ENCODE measurements around the gene MLC1. TPM values are rescaled to one million over a fixed set of nuclear protein-coding genes. Genes with fewer than 3 reads are reported as not detected.

The MLC1 gene
- total RNA-seq, 1 donor from 2014 or later: 2.3 TPM

DNA sequence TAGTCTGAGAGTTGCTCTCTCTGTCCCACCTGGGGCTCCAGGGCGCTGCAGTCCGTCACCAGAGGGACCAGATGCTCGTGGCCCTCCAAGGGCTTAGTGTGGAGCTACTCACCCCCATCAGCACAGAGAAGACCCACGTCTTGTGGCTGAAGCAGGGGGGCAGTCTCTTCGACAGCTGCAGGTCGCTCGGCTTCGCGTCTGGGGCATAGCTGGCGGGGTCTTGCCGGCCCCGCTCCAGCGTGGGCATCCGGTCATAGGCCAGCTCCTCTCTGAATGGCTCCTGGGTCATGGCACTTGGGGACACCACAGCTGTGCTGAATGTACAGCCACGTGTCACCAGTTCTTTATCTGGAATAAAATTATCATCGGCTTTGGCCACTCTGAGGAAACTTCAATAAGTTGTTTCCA, 608 bp downstream of the MLC1 start:
- Histone ChIP-seq H3K27ac (no peak overlapping the region), H3K4me1 (peaks cover 8% of the 10 kb centered on the region), H3K27me3 (peaks cover 8% of the 10 kb centered on the region), H3K4me3 (no peak overlapping the region), H3K9me3 (no peaks in the 10 kb centered on the region), H3K36me3 (no peaks in the 10 kb centered on the region)
- ATAC-seq: no peak
- no peak for DNase-seq
- intact Hi-C loops (cut with DNase I): no loop called here
- TF ChIP-seq, protein P1, sequence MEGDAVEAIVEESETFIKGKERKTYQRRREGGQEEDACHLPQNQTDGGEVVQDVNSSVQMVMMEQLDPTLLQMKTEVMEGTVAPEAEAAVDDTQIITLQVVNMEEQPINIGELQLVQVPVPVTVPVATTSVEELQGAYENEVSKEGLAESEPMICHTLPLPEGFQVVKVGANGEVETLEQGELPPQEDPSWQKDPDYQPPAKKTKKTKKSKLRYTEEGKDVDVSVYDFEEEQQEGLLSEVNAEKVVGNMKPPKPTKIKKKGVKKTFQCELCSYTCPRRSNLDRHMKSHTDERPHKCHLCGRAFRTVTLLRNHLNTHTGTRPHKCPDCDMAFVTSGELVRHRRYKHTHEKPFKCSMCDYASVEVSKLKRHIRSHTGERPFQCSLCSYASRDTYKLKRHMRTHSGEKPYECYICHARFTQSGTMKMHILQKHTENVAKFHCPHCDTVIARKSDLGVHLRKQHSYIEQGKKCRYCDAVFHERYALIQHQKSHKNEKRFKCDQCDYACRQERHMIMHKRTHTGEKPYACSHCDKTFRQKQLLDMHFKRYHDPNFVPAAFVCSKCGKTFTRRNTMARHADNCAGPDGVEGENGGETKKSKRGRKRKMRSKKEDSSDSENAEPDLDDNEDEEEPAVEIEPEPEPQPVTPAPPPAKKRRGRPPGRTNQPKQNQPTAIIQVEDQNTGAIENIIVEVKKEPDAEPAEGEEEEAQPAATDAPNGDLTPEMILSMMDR (IDR thresholded peaks at IDR 0.05): no peak

DNA sequence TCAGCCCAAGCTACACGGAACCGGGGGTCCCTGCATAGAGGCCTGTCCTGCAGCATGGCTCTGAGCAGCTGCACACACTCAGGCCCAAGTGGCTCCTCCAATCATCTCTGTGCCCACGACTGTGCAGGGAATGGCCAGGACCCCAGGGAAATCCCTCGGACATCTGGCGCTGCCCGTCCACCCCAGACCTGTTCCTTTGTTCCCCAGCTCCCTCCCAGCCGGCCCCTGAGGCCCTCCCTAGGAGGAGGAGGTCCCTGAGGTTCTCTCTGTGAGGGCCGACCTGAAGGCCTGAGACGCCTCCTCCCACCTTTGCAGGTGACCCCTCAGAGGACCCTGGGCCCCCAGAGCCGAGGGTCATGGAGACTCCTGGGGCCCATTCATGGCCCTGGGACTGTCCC, 1.1 kb downstream of the MLC1 start:
- Histone ChIP-seq H3K4me1 (peaks cover 8% of the 10 kb centered on the region), H3K9me3 (no peaks in the 10 kb centered on the region), H3K27me3 (peaks cover 8% of the 10 kb centered on the region), H3K36me3 (no peaks in the 10 kb centered on the region), H3K27ac (no peak overlapping the region), H3K4me3 (no peak overlapping the region)
- DNase-seq (no peak), ATAC-seq (no peak)
- TF ChIP-seq, protein P1 (IDR thresholded peaks at IDR 0.05): no peak
- intact Hi-C loops (cut with DNase I): no loop called here

DNA sequence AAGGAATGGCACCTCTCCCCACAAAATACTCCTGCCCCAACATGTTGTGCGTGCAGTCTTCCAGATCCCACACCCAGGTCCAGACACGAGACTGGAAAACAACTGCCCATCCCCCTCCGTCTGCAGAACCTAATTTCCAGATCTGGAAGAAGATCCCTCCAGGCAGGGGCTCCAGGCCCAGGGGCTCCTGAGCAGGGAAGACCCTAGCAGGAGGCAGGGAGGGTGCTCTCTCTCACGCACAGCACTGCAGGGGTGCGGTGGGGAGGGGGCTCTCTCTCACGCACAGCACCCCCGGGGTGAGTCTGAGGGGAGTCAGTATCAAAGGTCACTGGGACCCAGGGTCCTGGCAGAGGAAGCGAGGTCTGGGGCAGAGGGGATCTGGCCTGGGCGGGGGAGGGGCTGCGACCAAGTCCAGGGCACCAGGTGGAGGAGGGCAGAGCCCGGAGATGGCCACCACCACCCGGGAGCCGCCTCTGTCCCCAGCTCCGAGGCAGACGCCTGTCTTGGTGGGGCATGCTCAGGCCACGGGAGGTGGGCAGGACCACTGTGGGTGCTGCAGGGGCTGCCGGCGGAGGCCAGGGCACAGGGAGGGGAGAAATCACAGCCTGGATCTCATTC, 1.7 kb downstream of the MLC1 start:
- TF ChIP-seq, protein P1 (IDR thresholded peaks at IDR 0.05): no peak

DNA sequence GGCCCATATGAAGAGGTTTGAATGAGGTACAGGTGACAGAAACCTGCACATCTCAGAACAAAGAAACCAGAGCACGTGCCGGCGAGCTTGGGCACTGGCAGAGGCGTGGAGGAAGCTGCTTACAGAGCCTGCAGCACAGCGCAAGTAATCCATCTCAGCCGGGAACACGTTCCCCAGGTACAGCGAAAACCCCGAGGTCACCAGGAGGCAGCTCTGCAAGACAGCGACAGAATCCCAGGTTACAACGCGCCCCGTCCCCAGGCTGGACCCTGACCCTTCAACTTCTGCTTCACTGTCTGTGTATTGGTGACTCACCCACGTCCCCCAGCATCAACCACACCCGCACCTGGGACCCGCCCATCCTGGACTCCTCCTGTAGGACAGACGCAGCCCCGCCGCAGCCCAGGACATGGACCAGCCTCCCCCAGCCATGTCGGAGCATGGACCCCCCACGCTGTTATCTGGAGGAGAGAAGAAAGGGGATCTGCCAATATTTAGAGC, 2.2 kb downstream of the MLC1 start:
- ATAC-seq (no peak), DNase-seq (no peak)
- Histone ChIP-seq H3K27me3 (peaks cover 6% of the 10 kb centered on the region), H3K36me3 (no peaks in the 10 kb centered on the region), H3K4me1 (peaks cover 8% of the 10 kb centered on the region), H3K27ac (no peak overlapping the region), H3K4me3 (no peak overlapping the region), H3K9me3 (no peaks in the 10 kb centered on the region)
- intact Hi-C loops (cut with DNase I): no loop called here
- TF ChIP-seq, protein P1 (IDR thresholded peaks at IDR 0.05): no peak

More for the DNA sequence above, 1.7 kb downstream of the MLC1 start:
- Histone ChIP-seq H3K4me3 (no peak overlapping the region), H3K27me3 (peaks cover 8% of the 10 kb centered on the region), H3K27ac (no peak overlapping the region), H3K9me3 (no peaks in the 10 kb centered on the region), H3K4me1 (peaks cover 8% of the 10 kb centered on the region), H3K36me3 (no peaks in the 10 kb centered on the region)
- ATAC-seq (no peak), DNase-seq (no peak)
- intact Hi-C loops (cut with DNase I): no loop called here

DNA sequence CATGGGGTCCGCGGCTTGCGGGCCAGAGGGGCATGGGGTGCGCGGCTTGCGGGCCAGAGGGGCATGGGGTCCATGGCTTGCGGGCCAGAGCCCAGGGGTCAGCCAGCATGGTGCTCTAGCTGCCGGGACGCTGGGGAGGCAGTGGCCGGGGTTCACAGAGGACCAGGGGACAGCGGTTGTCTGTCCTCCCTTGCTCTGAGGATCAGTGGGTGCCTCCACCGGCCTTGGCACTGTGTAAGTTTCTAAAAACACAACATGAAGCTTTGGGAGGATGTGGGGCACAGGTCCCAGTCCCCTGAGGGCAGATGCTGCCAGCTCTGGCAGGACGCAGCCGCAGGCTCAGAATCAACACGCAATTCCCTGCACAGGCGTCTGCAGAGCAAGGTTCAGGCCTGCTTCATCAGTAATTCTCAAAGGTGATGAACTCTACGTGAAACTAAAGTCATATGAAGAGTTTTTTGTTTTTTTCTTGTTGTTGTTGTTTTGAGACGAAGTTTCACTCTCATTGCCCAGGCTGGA, 3.0 kb downstream of the MLC1 start:
- TF ChIP-seq, protein P1 (IDR thresholded peaks at IDR 0.05): no peak
- no peaks in the 10 kb centered on the region for H3K27me3 ChIP-seq
- H3K4me1 ChIP-seq: peaks cover 8% of the 10 kb centered on the region
- H3K4me3 ChIP-seq: no peak overlapping the region
- no peak for ATAC-seq
- no peaks in the 10 kb centered on the region for H3K9me3 ChIP-seq
- DNase-seq: no peak
- H3K27ac ChIP-seq: no peak overlapping the region
- intact Hi-C loops (cut with DNase I): no loop called here
- no peaks in the 10 kb centered on the region for H3K36me3 ChIP-seq
